NCI-H510A (cell line): ENCODE measurements around the gene KIF5B.

Experiments used
- DNase-seq: peaks from one replicate; lab custom pipeline; 2025; lab: John Stamatoyannopoulos, UW

KIF5B gene

GRCh38 chr10:31961277-31962074 is 94.7 kb downstream of the KIF5B start:
- no peak for DNase-seq

- DNase-seq, result no peak
These were observed 96.6 kb downstream of the KIF5B start for GRCh38 chr10:31959461-31960173.
